ENCODE results near the gene CCHCR1.

- no peak for TF ChIP-seq CTCF (IDR thresholded peaks at IDR 0.05)
- no peak for TF ChIP-seq EP300 (IDR thresholded peaks at IDR 0.05)
- TF ChIP-seq POLR2A (IDR thresholded peaks at IDR 0.05; ENCODE audit: low read length), result no peak
Measured at GRCh38 chr6:31140643-31141042, 17.0 kb downstream of the CCHCR1 start.
